ENCODE measurements around the gene ALS2.

Gene ALS2

GRCh38 chr2:201751566-201751965 is 29.2 kb downstream of the ALS2 start:
- peak; percentile 46 for FAIRE-seq

- no peak for FAIRE-seq
These were observed 34.2 kb downstream of the ALS2 start for GRCh38 chr2:201746551-201746950.

DNA sequence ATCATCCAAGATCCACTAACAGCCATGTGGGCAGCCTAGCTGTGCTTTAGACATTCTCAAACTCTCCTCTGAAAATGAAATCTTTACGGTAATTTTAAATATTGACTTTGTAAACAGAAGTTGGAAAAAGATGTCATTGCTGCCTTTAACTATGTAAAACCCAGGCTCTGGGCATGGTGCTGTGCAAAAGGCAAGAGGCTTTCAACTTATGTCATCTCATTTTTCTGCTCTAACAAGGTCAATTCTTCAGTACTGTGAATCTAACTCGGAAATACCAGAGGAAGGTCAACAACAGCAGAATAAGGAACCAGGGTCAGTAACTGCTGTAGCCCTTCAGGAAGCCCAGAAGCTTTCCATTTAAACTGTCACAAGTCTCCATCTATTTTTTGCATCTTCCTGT is 45.2 kb downstream of the ALS2 start:
- FAIRE-seq = no peak

GRCh38 chr2:201734111-201734510 is 46.6 kb downstream of the ALS2 start:
- no peak for FAIRE-seq

- FAIRE-seq = no peak
These were observed 47.2 kb downstream of the ALS2 start for GRCh38 chr2:201733544-201733943.

GRCh38 chr2:201730651-201731285 is 50.0 kb downstream of the ALS2 start:
- FAIRE-seq = peak; percentile 3

DNA sequence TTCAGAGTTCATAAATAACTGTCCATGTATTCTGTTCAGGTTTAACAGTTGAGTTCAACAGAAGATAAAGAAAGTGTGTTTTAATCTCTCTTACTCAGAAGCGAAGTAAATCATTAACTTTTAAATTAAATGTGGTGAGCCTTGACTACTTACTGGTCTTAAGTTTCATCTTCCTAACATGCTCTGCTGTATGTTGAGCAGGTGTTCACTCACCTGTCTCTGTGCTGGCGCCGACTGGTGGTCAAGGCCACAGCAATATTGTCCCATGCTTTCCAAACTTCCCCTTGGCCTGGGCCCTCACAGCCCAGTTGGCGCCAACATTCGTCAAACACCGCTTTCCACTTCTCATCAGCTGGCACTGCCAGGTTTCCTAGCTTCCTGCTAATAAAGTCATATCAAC is 65.3 kb downstream of the ALS2 start:
- no peak for FAIRE-seq

DNA sequence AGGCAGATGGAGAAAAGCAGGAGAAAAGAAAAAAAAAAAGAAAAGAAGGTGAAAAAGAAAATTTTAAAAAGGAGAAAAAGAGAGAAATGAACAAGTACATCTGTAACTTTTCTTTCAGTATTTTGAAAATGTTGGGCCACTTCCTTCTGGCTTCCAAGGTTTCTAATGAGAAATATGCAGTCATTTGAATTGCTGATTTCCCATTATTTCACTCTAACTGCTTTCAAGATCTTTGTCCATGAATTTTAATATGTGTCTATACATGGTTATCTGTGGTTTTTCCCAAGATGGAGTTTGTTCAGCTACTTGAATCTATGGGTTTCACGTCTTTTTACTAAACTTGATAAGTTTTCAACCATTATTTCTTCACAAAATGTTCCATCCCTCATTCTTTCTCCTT is 68.0 kb downstream of the ALS2 start:
- no peak for FAIRE-seq

DNA sequence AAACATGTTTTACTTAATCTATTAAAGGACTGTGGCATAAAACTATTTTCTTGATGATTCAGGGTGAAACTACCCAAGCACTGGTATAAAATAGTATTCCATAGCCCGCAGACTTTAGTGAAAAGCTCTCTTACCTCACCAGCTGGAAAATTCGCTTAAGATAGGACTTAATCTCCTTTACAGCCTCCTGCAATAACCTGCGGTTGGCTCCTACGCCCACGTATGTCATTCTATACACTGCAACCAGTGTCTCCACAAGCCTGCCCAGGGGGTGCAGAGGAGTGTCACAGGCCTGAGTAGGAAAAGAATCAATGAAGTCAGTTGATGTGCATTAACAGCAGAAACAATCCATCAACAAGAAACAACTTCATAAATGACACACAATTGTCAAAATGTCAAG is 71.0 kb downstream of the ALS2 start:
- FAIRE-seq = no peak

DNA sequence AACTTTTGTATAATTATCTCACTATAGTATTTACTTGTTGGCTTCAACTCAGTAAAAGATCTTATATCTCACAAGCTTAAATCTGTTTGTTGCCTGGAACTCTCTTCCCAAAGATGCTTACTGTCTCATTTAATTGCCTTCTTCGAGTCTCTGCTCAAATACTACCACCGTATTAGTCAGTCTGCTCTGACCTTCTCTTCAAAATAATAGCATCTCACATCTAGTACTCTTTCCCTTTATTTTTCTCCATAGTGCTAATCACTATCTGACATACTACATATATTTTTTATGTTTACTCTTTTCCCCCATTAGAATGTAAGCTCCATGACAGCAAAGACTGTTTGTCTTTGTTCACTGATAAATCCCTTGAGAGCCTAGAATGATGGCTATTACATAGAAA is 71.7 kb downstream of the ALS2 start:
- peak; percentile 8 for FAIRE-seq

- FAIRE-seq = peak; percentile 90
These were observed 73.0 kb downstream of the ALS2 start for GRCh38 chr2:201707753-201708152.

- FAIRE-seq = peak; percentile 55
These were observed 73.6 kb downstream of the ALS2 start for GRCh38 chr2:201707142-201707541.

- no peak for FAIRE-seq
These were observed 76.2 kb downstream of the ALS2 start for GRCh38 chr2:201704536-201704935.

DNA sequence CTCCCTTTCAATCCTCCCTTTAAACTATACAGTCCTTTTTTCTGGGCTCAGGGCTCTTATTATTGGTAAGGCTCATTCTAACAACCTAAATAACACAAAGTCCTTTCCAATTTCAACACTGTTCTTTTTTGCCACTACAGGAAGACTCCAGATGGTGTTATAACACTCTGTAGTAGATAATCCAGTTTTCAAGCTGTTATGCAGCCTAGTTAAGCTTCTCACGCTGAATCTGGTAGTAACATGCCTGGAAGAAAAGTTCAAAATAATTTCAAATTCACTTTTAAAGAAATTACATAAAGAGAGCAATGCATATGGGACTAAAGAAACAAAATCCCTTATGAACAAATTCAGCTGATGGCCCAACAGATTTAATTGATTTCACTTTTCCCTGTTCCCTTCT is 79.1 kb downstream of the ALS2 start:
- FAIRE-seq = no peak

DNA sequence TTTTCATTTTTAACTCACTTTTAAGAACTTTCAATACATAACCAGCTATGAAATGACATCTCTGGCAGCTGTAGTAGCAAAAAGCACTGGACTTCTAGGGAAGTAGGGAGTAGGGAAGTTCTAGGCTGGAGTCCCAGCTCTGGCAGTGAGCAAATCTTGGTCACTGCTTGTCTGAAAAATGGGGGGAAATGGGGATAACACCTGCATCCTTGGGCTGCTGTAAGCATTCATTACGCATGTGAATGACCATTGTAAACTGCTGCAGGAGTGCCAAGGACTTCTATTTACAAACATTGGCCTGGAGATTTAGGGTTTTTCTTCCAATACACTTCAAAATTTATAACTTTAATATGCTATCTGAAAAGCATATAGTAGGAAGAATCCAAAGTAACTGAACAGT is 81.3 kb downstream of the ALS2 start:
- FAIRE-seq = no peak

- FAIRE-seq = peak; percentile 98
These were observed 82.0 kb downstream of the ALS2 start, which contains the start of gene MPP4 for GRCh38 chr2:201698588-201699226. MPP4 (minus strand) TSS chr2:201698644; CDS start chr2:201693954, 4,690 bp downstream.

GRCh38 chr2:201697899-201698298 is 82.8 kb downstream of the ALS2 start:
- FAIRE-seq = no peak

- no peak for FAIRE-seq
These were observed 84.5 kb downstream of the ALS2 start for GRCh38 chr2:201696151-201696659.

- FAIRE-seq = no peak
These were observed 95.6 kb downstream of the ALS2 start for GRCh38 chr2:201685156-201685555.

DNA sequence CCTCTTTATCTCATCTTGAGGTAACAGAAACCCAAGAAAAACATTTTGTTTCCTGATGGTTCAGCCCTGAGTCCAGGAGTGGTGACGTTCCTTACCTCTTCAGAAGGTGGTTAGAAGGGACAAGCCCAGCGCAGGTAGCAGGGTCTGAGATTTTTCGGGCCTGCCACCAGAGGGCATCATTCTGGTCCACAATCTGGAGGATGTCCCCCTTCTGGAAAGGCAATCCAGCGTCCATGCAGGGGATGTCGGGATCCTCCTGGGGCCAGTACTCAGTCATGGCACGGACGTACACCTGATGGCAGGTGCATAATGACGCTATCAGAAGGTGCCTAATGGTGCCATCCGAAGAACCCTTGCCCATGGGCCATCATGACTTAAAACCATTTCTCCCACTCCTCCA is 100.0 kb downstream of the ALS2 start:
- no peak for FAIRE-seq

- FAIRE-seq = no peak
These were observed 102.3 kb downstream of the ALS2 start for GRCh38 chr2:201678401-201678800.

DNA sequence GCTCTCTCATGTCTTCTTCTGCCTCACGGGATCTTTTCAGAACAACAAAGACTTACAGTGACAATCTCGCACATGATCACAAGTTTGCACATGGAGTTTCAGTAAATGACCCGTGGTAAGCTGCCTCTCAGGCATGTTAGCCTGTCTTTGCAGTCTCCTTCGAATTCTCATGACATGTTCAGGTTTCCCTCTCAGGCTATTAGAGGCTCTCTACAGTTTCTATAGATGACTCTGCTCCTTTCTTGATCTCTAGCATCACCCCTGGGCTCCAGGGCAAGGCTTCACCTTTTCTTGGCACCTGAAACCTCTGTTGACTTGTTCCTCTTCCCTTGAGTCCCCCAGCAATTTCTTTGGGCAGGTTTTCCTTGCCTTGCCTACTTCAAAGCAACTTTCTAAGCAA is 105.3 kb downstream of the ALS2 start:
- FAIRE-seq = no peak

DNA sequence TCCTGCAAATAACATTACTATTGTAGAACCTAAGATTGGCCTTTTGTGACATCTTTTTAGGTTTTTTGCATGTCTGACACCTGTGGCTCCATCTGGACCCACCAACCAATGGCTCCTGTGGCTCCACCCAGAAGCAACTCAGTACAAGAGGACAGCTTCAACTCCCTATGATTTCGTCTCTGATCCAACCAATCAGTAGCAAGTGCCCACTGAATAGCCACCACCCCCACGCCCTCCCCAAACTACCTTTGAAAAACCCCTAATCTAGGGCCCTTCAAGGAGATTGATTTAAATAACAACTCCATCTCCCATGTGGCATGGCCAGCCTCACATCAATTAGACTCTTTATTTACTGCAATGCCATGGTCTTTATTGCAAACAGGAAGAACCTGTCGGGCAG is 105.9 kb downstream of the ALS2 start:
- no peak for FAIRE-seq

- FAIRE-seq = no peak
These were observed 106.4 kb downstream of the ALS2 start for GRCh38 chr2:201674298-201674697.

GRCh38 chr2:201673546-201673945 is 107.2 kb downstream of the ALS2 start:
- no peak for FAIRE-seq
